ENCODE data around the gene ZBTB44. TPM values are rescaled to one million over a fixed set of nuclear protein-coding genes. Genes with fewer than 3 reads are reported as not detected.

Gene ZBTB44
- total and polyA plus RNA-seq, 5 experiments from 2014 or later: 5.9 to 90.1 (median 7.9) TPM

GRCh38 chr11:130209128-130209932 lies 105.4 kb downstream of the ZBTB44 start:
- peak in 1 of 10 donors; percentile 56 for DNase-seq
- POLR2A ChIA-PET: no interaction called here

GRCh38 chr11:130208241-130209127 lies 106.2 kb downstream of the ZBTB44 start:
- DNase-seq (peak in 1 of 10 donors; percentile 3), ATAC-seq (no peak)
- Mint-ChIP-seq H3K9me3 (no peaks in the 10 kb centered on the region), H3K4me3 (no peak overlapping the region), H3K4me1 (no peaks in the 10 kb centered on the region), H3K27ac (no peak overlapping the region), H3K27me3 (peaks cover 0 to 13% (median 6%) of the 10 kb centered on the region in 5 donors), H3K36me3 (no peaks in the 10 kb centered on the region)
- POLR2A ChIA-PET: no interaction called here

More at GRCh38 chr11:130209128-130209932, 105.4 kb downstream of the ZBTB44 start:
- H3K27ac Mint-ChIP-seq: no peak overlapping the region
- H3K27me3 Mint-ChIP-seq: peaks cover 0 to 10% (median 6%) of the 10 kb centered on the region in 5 donors
- no peaks in the 10 kb centered on the region for H3K36me3 Mint-ChIP-seq
- no peak overlapping the region for H3K4me3 Mint-ChIP-seq
- H3K9me3 Mint-ChIP-seq: no peaks in the 10 kb centered on the region
- no peaks in the 10 kb centered on the region for H3K4me1 Mint-ChIP-seq
- no peak for ATAC-seq

- H3K9me3 Mint-ChIP-seq: no peaks in the 10 kb centered on the region
- H3K4me1 Mint-ChIP-seq: peaks cover 0 to 12% (median 2%) of the 10 kb centered on the region in 4 donors
- no peaks in the 10 kb centered on the region for H3K36me3 Mint-ChIP-seq
- peaks cover 0 to 6% (median 4%) of the 10 kb centered on the region in 5 donors for H3K27me3 Mint-ChIP-seq
- no peak overlapping the region for H3K4me3 Mint-ChIP-seq
- no peak for DNase-seq
- H3K27ac Mint-ChIP-seq: no peak overlapping the region
- ATAC-seq: no peak
- POLR2A ChIA-PET: no interaction called here
Measured at GRCh38 chr11:130206141-130206540, 108.6 kb downstream of the ZBTB44 start.

- POLR2A ChIA-PET: no interaction called here
- ATAC-seq: no peak
- H3K9me3 Mint-ChIP-seq: no peaks in the 10 kb centered on the region
Measured at GRCh38 chr11:130204703-130205095, 110.0 kb downstream of the ZBTB44 start.

GRCh38 chr11:130203766-130204702 lies 110.7 kb downstream of the ZBTB44 start:
- Mint-ChIP-seq H3K27ac (no peak overlapping the region), H3K4me1 (peaks cover 0 to 12% (median 2%) of the 10 kb centered on the region in 4 donors), H3K9me3 (no peaks in the 10 kb centered on the region), H3K27me3 (peaks cover 0 to 5% (median 0%) of the 10 kb centered on the region in 5 donors), H3K36me3 (no peaks in the 10 kb centered on the region), H3K4me3 (no peak overlapping the region)
- ATAC-seq (no peak), DNase-seq (no peak)
- POLR2A ChIA-PET: no interaction called here

More at GRCh38 chr11:130204703-130205095, 110.0 kb downstream of the ZBTB44 start:
- peaks cover 0 to 5% (median 0%) of the 10 kb centered on the region in 5 donors for H3K27me3 Mint-ChIP-seq
- peaks cover 0 to 12% (median 2%) of the 10 kb centered on the region in 4 donors for H3K4me1 Mint-ChIP-seq
- H3K27ac Mint-ChIP-seq: no peak overlapping the region
- H3K4me3 Mint-ChIP-seq: no peak overlapping the region
- H3K36me3 Mint-ChIP-seq: no peaks in the 10 kb centered on the region
- DNase-seq: no peak

- peaks cover 0 to 12% (median 2%) of the 10 kb centered on the region in 4 donors for H3K4me1 Mint-ChIP-seq
- H3K4me3 Mint-ChIP-seq: peak overlapping the region in 1 of 10 donors; percentile 58
- POLR2A ChIA-PET: no interaction called here
- DNase-seq (peak in 1 of 10 donors; percentile 58), ATAC-seq (no peak)
- no peaks in the 10 kb centered on the region for H3K36me3 Mint-ChIP-seq
- peaks cover 0 to 5% (median 0%) of the 10 kb centered on the region in 5 donors for H3K27me3 Mint-ChIP-seq
- peak overlapping the region in 1 of 10 donors; percentile 43 for H3K27ac Mint-ChIP-seq
- no peaks in the 10 kb centered on the region for H3K9me3 Mint-ChIP-seq
Measured at GRCh38 chr11:130202818-130203689, 111.7 kb downstream of the ZBTB44 start.

GRCh38 chr11:130202009-130202817 lies 112.5 kb downstream of the ZBTB44 start:
- no peak for ATAC-seq
- Mint-ChIP-seq H3K9me3 (no peaks in the 10 kb centered on the region), H3K27ac (peak overlapping the region in 2 of 10 donors; percentile 0 to 27), H3K4me3 (peak overlapping the region in 1 of 10 donors; percentile 3), H3K27me3 (peaks cover 0 to 5% (median 0%) of the 10 kb centered on the region in 5 donors), H3K4me1 (peaks cover 0 to 12% (median 2%) of the 10 kb centered on the region in 4 donors), H3K36me3 (no peaks in the 10 kb centered on the region)
- POLR2A ChIA-PET: no interaction called here
- peak in 1 of 10 donors; percentile 35 for DNase-seq

- peaks cover 0 to 12% (median 2%) of the 10 kb centered on the region in 4 donors for H3K4me1 Mint-ChIP-seq
- no peaks in the 10 kb centered on the region for H3K9me3 Mint-ChIP-seq
- H3K36me3 Mint-ChIP-seq: no peaks in the 10 kb centered on the region
- POLR2A ChIA-PET: no interaction called here
- peak overlapping the region in 1 of 10 donors; percentile 63 for H3K27ac Mint-ChIP-seq
- DNase-seq (peak in 1 of 10 donors; percentile 57), ATAC-seq (no peak)
- no peak overlapping the region for H3K4me3 Mint-ChIP-seq
- peaks cover 0 to 5% (median 0%) of the 10 kb centered on the region in 5 donors for H3K27me3 Mint-ChIP-seq
Measured at GRCh38 chr11:130201026-130201425, 113.7 kb downstream of the ZBTB44 start.

GRCh38 chr11:130199792-130200191 lies 114.9 kb downstream of the ZBTB44 start:
- ATAC-seq: no peak
- Mint-ChIP-seq H3K4me3 (no peak overlapping the region), H3K9me3 (no peaks in the 10 kb centered on the region), H3K27ac (no peak overlapping the region), H3K4me1 (peaks cover 0 to 12% (median 2%) of the 10 kb centered on the region in 4 donors), H3K27me3 (peaks cover 0 to 5% (median 0%) of the 10 kb centered on the region in 5 donors), H3K36me3 (no peaks in the 10 kb centered on the region)
- DNase-seq: peak in 1 of 10 donors; percentile 53
- POLR2A ChIA-PET: no interaction called here

GRCh38 chr11:130198964-130199363 lies 115.8 kb downstream of the ZBTB44 start:
- Mint-ChIP-seq H3K27ac (no peak overlapping the region), H3K4me3 (no peak overlapping the region), H3K9me3 (no peaks in the 10 kb centered on the region), H3K36me3 (no peaks in the 10 kb centered on the region), H3K27me3 (peaks cover 0 to 1% (median 0%) of the 10 kb centered on the region in 5 donors), H3K4me1 (peaks cover 0 to 12% (median 2%) of the 10 kb centered on the region in 4 donors)
- DNase-seq (no peak), ATAC-seq (no peak)
- POLR2A ChIA-PET: no interaction called here

- H3K9me3 Mint-ChIP-seq: no peaks in the 10 kb centered on the region
- no peak overlapping the region for H3K4me3 Mint-ChIP-seq
- peaks cover 0 to 10% (median 2%) of the 10 kb centered on the region in 4 donors for H3K4me1 Mint-ChIP-seq
- H3K27me3 Mint-ChIP-seq: no peaks in the 10 kb centered on the region
- no peak overlapping the region for H3K27ac Mint-ChIP-seq
- no peak for DNase-seq
- POLR2A ChIA-PET: no interaction called here
- no peaks in the 10 kb centered on the region for H3K36me3 Mint-ChIP-seq
- ATAC-seq: no peak
Measured at GRCh38 chr11:130198292-130198691, 116.4 kb downstream of the ZBTB44 start.

Measured in naive thymus-derived CD8-positive, alpha-beta T cell (primary cell).